Keratinocyte (primary cell): ENCODE measurements around the gene STYXL1. TPM values are rescaled to one million over a fixed set of nuclear protein-coding genes. Genes with fewer than 3 reads are reported as not detected.
A peak's percentile ranks its signal among the peaks of the same experiment; 100 is the strongest.

Experiments
- DNase-seq: peaks from one replicate; pipeline ENCODE4 v3.0.0-alpha.2; 2011; ENCODE audit warnings: low read depth, missing footprints, low spot score
- FAIRE-seq: peaks from 2 replicates; lab custom pipeline; 2011; peaks lifted over from hg19 to GRCh38; lab: Jason Lieb, UNC
- H2AFZ ChIP-seq: 2 replicates; pipeline ENCODE4 v1.6.0; 2012; ENCODE audit warnings: low read length, control low read depth, inconsistent platforms; ENCODE audit not compliant: control insufficient read depth
- H3K27ac ChIP-seq: 2 replicates; pipeline ENCODE4 v1.5.1; 2011; ENCODE audit warnings: low read length; ENCODE audit not compliant: control insufficient read depth, insufficient read depth
- H3K27me3 ChIP-seq: 3 replicates; pipeline ENCODE4 v1.6.0; 2011; ENCODE audit warnings: low read length; ENCODE audit not compliant: control insufficient read depth, insufficient read depth; ENCODE audit errors: extremely low read depth
- H3K36me3 ChIP-seq, 2 experiments: 2 replicates in 1 of 2; 3 replicates in 1 of 2; pipeline ENCODE4 v1.5.1; 2011; ENCODE audit warnings: low read length in 2 of 2, mild to moderate bottlenecking in 1 of 2; ENCODE audit not compliant: control insufficient read depth in 2 of 2, insufficient read depth in 2 of 2; ENCODE audit errors: extremely low read depth in 1 of 2
- H3K4me1 ChIP-seq: 3 replicates; pipeline ENCODE4 v1.5.1; 2011; ENCODE audit warnings: low read length; ENCODE audit not compliant: control insufficient read depth, insufficient read depth; ENCODE audit errors: extremely low read depth
- H3K4me2 ChIP-seq: 3 replicates; pipeline ENCODE4 v1.6.0; 2011; ENCODE audit warnings: low read depth, low read length; ENCODE audit not compliant: control insufficient read depth, insufficient read depth; ENCODE audit errors: extremely low read depth
- H3K4me3 ChIP-seq, 3 experiments: fragments of 200-600 bp in 1 of 3; sonication (generic) in 1 of 3; 2 replicates in 2 of 3; 3 replicates in 1 of 3; pipeline ENCODE4 v1.5.1; 2011 to 2016; ENCODE audit warnings: low read length in 3 of 3, mild to moderate bottlenecking in 3 of 3, control low read depth in 2 of 3, inconsistent platforms in 1 of 3, low read depth in 1 of 3, mixed read lengths in 1 of 3, mixed run types in 1 of 3, moderate library complexity in 1 of 3; ENCODE audit not compliant: control insufficient read depth in 2 of 3, insufficient read depth in 2 of 3; ENCODE audit errors: extremely low read depth in 1 of 3
- H3K79me2 ChIP-seq: 2 replicates; pipeline ENCODE4 v1.6.0; 2012; ENCODE audit warnings: low read length; ENCODE audit not compliant: control insufficient read depth, insufficient read depth
- H3K9ac ChIP-seq: 3 replicates; pipeline ENCODE4 v1.6.0; 2011; ENCODE audit warnings: low read length; ENCODE audit not compliant: control insufficient read depth, insufficient read depth; ENCODE audit errors: extremely low read depth
- H3K9me1 ChIP-seq: 3 replicates; pipeline ENCODE4 v1.6.0; 2011; ENCODE audit warnings: low read length; ENCODE audit not compliant: control insufficient read depth, insufficient read depth; ENCODE audit errors: extremely low read depth
- H3K9me3 ChIP-seq: 2 replicates; pipeline ENCODE4 v1.5.1; 2012; ENCODE audit warnings: low read depth, low read length; ENCODE audit not compliant: control insufficient read depth
- H4K20me1 ChIP-seq: 3 replicates; pipeline ENCODE4 v1.6.0; 2011; ENCODE audit warnings: low read length; ENCODE audit not compliant: control insufficient read depth, insufficient read depth; ENCODE audit errors: extremely low read depth
- CTCF ChIP-seq, 3 experiments: IDR thresholded peaks in 1 of 3; conservative IDR thresholded peaks in 1 of 3; optimal IDR thresholded peaks in 1 of 3; 2 replicates in 2 of 3; 3 replicates in 1 of 3; pipeline versions ENCODE3 to v1.5.1; 2011; ENCODE audit warnings: low read length in 3 of 3, mild to moderate bottlenecking in 3 of 3, moderate library complexity in 2 of 3, control low read depth in 1 of 3, inconsistent platforms in 1 of 3; ENCODE audit not compliant: insufficient read depth in 2 of 3; ENCODE audit errors: extremely low read depth in 1 of 3
- EZH2 ChIP-seq: IDR thresholded peaks from one replicate; pipeline ENCODE4 v1.6.1; 2012; ENCODE audit warnings: inconsistent platforms, mild to moderate bottlenecking, low read length, moderate library complexity
- dilution Hi-C: fragments of 300-500 bp; cut with MboI; formaldehyde crosslinking; loops from one replicate; pipeline ENCODE4 v1.7.0; 2020; ENCODE audit warnings: low sequenced_read_pairs; ENCODE audit not compliant: extremely low pct_ligation_motif_present
- polyA plus RNA-seq, 5 experiments: library from polyadenylated mRNA; depleted of rRNA in 3 of 5; stranded (reverse) in 3 of 5; stranded (forward) in 1 of 5; unstranded in 1 of 5; fragments of >200 nt; gene quantifications; 1 replicate in 1 of 5; 2 replicates in 3 of 5; 3 replicates in 1 of 5; pipeline versions ENCODE4 v1.2.1 to v1.2.3, GENCODE V29; 2011 to 2012; ENCODE audit warnings: missing spikeins in 2 of 5, low read depth in 1 of 5, low replicate concordance in 1 of 5

The STYXL1 gene
- polyA plus RNA-seq, 1 donor (not counting 4 experiments of a cell fraction or from before 2014, with no cell fraction given), result 76.2 TPM

- no peak for DNase-seq
- Histone ChIP-seq H3K79me2 (no peaks in the 10 kb centered on the region), H4K20me1 (no peaks in the 10 kb centered on the region), H3K27ac (no peak overlapping the region), H3K4me3 (no peak overlapping the region), H3K9me1 (no peaks in the 10 kb centered on the region), H2AFZ (no peak overlapping the region), H3K9me3 (no peaks in the 10 kb centered on the region), H3K4me1 (peaks cover 4% of the 10 kb centered on the region), H3K4me2 (no peak overlapping the region), H3K9ac (no peak overlapping the region), H3K36me3 (no peaks in the 10 kb centered on the region), H3K27me3 (no peaks in the 10 kb centered on the region)
- TF ChIP-seq CTCF (optimal IDR thresholded peaks at IDR 0.05 in 1 of 3, IDR thresholded peaks at IDR 0.05 in 1 of 3, conservative IDR thresholded peaks at IDR 0.05 in 1 of 3; ENCODE audit: extremely low read depth in 1 of 3, insufficient read depth in 2 of 3, low read length in 3 of 3) (no peak), EZH2 (no peak)
- dilution Hi-C loops, result no loop called here
- peak; percentile 58 for FAIRE-seq
These were observed 29.6 kb upstream of the STYXL1 start for GRCh38 chr7:76077435-76077834.

GRCh38 chr7:76076995-76077394, 29.2 kb upstream of the STYXL1 start:
- no peaks in the 10 kb centered on the region for H3K9me1 ChIP-seq
- H3K79me2 ChIP-seq, result no peaks in the 10 kb centered on the region
- H3K27me3 ChIP-seq, result no peaks in the 10 kb centered on the region
- H4K20me1 ChIP-seq, result no peaks in the 10 kb centered on the region
- H3K9me3 ChIP-seq, result no peaks in the 10 kb centered on the region
- no peaks in the 10 kb centered on the region for H3K36me3 ChIP-seq
- H3K4me3 ChIP-seq, result no peak overlapping the region
- no peak overlapping the region for H3K4me2 ChIP-seq
- TF ChIP-seq CTCF (optimal IDR thresholded peaks at IDR 0.05 in 1 of 3, IDR thresholded peaks at IDR 0.05 in 1 of 3, conservative IDR thresholded peaks at IDR 0.05 in 1 of 3; ENCODE audit: extremely low read depth in 1 of 3, insufficient read depth in 2 of 3, low read length in 3 of 3) (no peak), EZH2 (no peak)
- dilution Hi-C loops, result no loop called here
- H3K9ac ChIP-seq, result no peak overlapping the region
- H3K4me1 ChIP-seq, result peaks cover 4% of the 10 kb centered on the region
- no peak overlapping the region for H3K27ac ChIP-seq
- H2AFZ ChIP-seq, result no peak overlapping the region
- no peak for DNase-seq
- no peak for FAIRE-seq
